Thymus (tissue), 11 donors: ENCODE measurements around the gene LTC4S. TPM values are rescaled to one million over a fixed set of nuclear protein-coding genes. Genes with fewer than 3 reads are reported as not detected.

Source experiments
- DNase-seq, 9 donors: peaks; one replicate each; pipeline ENCODE4 v3.0.0-alpha.2; 2013; ENCODE audit warnings: low spot score in 9 of 9, low read depth in 6 of 9, missing footprints in 1 of 9
- H3K27ac ChIP-seq, 2 donors: one replicate each; pipeline ENCODE4 v1.5.1; 2013; ENCODE audit warnings: control low read depth in 1 of 2, low read depth in 1 of 2, low read length in 1 of 2, mild to moderate bottlenecking in 1 of 2, moderate library complexity in 1 of 2
- H3K27me3 ChIP-seq, 2 donors: one replicate each; pipeline ENCODE4 v1.5.1; 2013; ENCODE audit warnings: low read length in 1 of 2; ENCODE audit not compliant: control insufficient read depth in 2 of 2, insufficient read depth in 1 of 2
- H3K36me3 ChIP-seq, 2 donors: one replicate each; pipeline ENCODE4 v1.5.1; 2013; ENCODE audit warnings: low read length in 1 of 2, mild to moderate bottlenecking in 1 of 2, moderate library complexity in 1 of 2; ENCODE audit not compliant: control insufficient read depth in 2 of 2, insufficient read depth in 2 of 2
- H3K4me1 ChIP-seq, 2 donors: one replicate each; pipeline ENCODE4 v1.5.1; 2013; ENCODE audit warnings: low read length in 2 of 2; ENCODE audit not compliant: control insufficient read depth in 2 of 2, insufficient read depth in 2 of 2
- H3K4me3 ChIP-seq, 2 donors: one replicate each; pipeline ENCODE4 v1.5.1; 2013; ENCODE audit warnings: low read length in 2 of 2, control low read depth in 1 of 2, mild to moderate bottlenecking in 1 of 2
- H3K9me3 ChIP-seq, 2 donors: one replicate each; pipeline ENCODE4 v1.5.1; 2013; ENCODE audit warnings: low read length in 1 of 2, mild to moderate bottlenecking in 1 of 2; ENCODE audit not compliant: control insufficient read depth in 2 of 2, insufficient read depth in 1 of 2
- WGBS: extraction: QIAGEN DNeasy Blood & Tissue Kit; methylation state at CpG from one replicate; pipeline ENCODE4 v1.1.7; 2013; 5-methylcytosine and 5-hydroxymethylcytosine counted together
- polyA plus RNA-seq: library from polyadenylated mRNA; stranded (reverse); fragments of 200-250 nt; gene quantifications from one replicate; pipeline ENCODE4 v1.2.3, GENCODE V29; 2013
- total RNA-seq: library from RNA; stranded (reverse); fragments of 120-200 nt; gene quantifications from one replicate; pipeline ENCODE4 v1.2.4, GENCODE V29; 2013
- donor health status: healthy.

LTC4S gene
- total and polyA plus RNA-seq, 2 donors = 2.7 to 2.8 TPM

DNA sequence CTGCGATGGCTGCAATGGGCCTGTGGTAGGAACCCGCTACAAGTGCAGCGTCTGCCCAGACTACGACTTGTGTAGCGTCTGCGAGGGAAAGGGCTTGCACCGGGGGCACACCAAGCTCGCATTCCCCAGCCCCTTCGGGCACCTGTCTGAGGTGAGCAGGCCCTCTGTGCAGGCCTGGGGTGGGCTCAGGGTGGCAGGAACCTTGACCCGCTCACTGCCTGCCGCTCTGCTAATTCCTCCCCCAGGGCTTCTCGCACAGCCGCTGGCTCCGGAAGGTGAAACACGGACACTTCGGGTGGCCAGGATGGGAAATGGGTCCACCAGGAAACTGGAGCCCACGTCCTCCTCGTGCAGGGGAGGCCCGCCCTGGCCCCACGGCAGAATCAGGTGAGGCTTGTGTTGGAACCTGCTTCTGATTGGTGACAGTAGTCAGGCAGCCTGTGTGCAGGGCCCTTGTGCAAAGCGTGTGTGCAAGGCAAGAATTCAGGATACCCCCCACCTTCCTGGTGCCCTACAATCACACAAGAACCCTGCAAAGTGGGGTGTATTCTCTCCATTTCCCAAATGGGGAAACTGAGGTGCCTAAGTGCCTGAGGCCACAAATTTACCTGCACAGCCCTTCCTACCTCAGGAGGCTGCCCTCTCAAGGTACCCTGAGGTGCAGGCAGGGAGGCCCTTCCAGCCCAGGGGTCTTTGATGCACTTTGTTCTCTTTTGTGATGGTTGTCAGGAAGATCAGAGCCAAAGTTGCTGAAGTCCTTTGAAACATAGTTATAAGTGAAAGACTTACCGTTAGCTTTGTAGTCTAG is 30.4 kb downstream of the LTC4S start:
- no peak for DNase-seq
- Histone ChIP-seq H3K4me3 (no peak overlapping the region), H3K9me3 (peaks cover 0 to 1% of the 10 kb centered on the region in 2 donors), H3K4me1 (peaks cover 15 to 47% of the 10 kb centered on the region in 2 donors), H3K27me3 (peaks cover 7 to 14% of the 10 kb centered on the region in 2 donors), H3K27ac (no peak overlapping the region), H3K36me3 (peaks cover 37 to 41% of the 10 kb centered on the region in 2 donors)
- WGBS = 98% methylated on average over 22 of the region's 22 CpGs

DNA sequence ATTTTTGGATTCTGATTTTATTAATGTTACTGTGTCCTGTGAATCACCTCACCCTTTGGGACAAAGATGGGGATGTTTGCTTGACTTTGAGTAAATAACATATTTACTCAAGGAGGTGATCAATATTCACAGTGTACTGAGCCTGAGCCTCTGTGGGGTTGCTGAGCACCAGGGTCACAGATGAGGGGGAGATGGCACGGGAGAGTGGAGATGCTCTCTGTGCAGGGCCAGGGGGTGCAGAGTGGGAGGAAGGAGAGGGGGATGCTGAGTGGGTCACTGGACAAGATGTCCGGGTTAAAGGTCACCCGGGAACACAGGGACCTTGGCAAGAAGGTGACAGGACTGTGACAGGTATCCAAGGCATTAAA is 30.9 kb downstream of the LTC4S start:
- H3K4me3 ChIP-seq = no peak overlapping the region
- WGBS = 98% methylated on average over 3 of the region's 3 CpGs

DNA sequence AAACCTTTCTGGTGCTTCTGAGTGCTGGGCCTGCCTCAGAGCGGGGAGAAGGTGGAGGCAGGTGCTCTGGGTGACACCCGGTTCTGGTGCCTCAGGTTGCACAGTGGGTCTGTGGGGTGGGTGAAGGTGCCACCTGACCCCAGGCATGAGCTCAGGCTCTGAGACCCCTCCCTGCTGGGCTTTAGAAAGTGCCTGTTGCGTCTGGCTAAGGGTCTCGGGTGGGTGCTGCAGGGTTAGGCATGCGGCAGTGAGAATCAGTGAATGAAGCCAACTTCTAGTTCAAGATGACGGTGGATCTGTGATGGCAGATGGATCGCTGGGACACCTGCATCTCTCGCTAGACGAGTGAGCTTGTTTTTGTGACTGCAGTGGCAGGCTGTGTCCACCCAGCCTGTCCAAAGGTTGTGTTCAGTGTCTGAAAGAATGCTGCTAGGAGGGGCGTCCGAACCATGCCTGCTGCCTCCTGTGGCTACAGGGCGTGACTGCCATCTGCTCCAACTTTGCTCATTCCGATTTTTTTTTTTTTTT is 31.9 kb downstream of the LTC4S start:
- H3K9me3 ChIP-seq = peaks cover 2 to 4% of the 10 kb centered on the region in 2 donors
- peak overlapping the region in 1 of 2 donors; percentile 18 for H3K27ac ChIP-seq
- DNase-seq = no peak
- no peaks in the 10 kb centered on the region for H3K27me3 ChIP-seq
- H3K36me3 ChIP-seq = peaks cover 50 to 52% of the 10 kb centered on the region in 2 donors
- no peak overlapping the region for H3K4me3 ChIP-seq
- peaks cover 7 to 32% of the 10 kb centered on the region in 2 donors for H3K4me1 ChIP-seq
- 97% methylated on average over 13 of the region's 13 CpGs for WGBS

More for the DNA sequence above, 30.9 kb downstream of the LTC4S start:
- H3K9me3 ChIP-seq = peaks cover 0 to 1% of the 10 kb centered on the region in 2 donors
- H3K27me3 ChIP-seq = peaks cover under 1 to 8% of the 10 kb centered on the region in 2 donors
- no peak overlapping the region for H3K27ac ChIP-seq
- peaks cover 15 to 41% of the 10 kb centered on the region in 2 donors for H3K4me1 ChIP-seq
- H3K36me3 ChIP-seq = peaks cover 40 to 45% of the 10 kb centered on the region in 2 donors
- no peak for DNase-seq

DNA sequence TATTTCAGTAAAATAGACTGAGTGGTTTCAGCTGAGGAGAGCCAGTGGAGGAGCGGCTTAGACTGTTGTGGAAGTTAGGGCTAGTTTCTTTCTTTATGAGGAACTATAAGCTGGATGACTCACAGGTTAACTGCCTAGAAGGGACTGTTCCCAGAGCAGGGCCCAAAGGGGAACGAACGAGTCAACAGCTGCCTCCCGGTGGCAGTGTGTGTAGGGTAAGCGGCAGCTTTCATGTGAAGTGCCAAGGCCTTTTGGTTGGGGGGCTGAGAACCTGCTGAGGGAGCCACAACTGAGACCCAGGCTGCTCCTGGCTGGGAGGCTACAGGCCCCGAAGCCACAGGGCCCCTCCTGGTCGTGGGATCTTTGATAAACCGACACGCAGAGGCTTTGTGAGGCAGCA is 33.9 kb downstream of the LTC4S start:
- Histone ChIP-seq H3K9me3 (peaks cover 2 to 9% of the 10 kb centered on the region in 2 donors), H3K4me1 (peaks cover under 1 to 20% of the 10 kb centered on the region in 2 donors), H3K36me3 (peaks cover 65 to 66% of the 10 kb centered on the region in 2 donors), H3K4me3 (no peak overlapping the region), H3K27ac (peak overlapping the region in 1 of 2 donors; percentile 15), H3K27me3 (no peaks in the 10 kb centered on the region)
- WGBS = 33% methylated on average over 9 of the region's 9 CpGs
- peak in 2 of 9 donors; percentile 59 to 74 for DNase-seq

DNA sequence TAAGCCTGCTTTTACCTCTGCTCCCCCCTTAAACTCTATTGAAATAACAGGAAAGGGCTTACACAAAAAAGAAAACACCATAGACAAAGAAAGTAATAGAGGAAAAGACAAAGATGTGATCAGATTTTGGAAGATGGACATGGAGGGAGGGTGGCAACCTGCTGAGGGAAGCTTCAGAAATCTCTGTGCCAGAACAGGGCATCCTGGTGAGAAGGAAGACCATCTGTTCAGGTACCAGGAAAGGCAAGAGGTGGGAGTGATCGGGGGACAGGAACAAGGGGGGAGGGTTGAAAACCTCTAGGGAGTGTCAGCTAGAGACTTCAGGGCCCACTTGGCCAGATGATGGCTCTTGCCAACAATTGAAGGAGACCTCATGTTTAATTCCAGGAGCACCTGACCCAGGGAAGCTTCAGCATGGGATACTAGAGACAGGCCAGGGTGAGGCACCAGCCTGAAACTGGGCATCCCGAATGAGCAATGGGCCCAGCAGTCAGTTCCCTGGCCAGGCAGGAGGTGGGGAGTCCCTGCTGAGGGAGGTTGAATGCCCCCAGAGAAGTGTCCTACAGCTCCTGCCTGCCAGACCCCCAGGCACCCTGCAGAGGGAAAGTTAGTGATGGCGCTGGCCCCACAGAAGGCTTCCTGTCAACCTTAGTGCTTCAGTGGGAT is 35.1 kb downstream of the LTC4S start:
- H3K9me3 ChIP-seq = peaks cover 2 to 9% of the 10 kb centered on the region in 2 donors
- no peaks in the 10 kb centered on the region for H3K27me3 ChIP-seq
- 98% methylated on average over 3 of the region's 3 CpGs for WGBS
- peaks cover 0 to 19% of the 10 kb centered on the region in 2 donors for H3K4me1 ChIP-seq
- no peak overlapping the region for H3K27ac ChIP-seq
- no peak for DNase-seq
- no peak overlapping the region for H3K4me3 ChIP-seq
- H3K36me3 ChIP-seq = peaks cover 71 to 73% of the 10 kb centered on the region in 2 donors

DNA sequence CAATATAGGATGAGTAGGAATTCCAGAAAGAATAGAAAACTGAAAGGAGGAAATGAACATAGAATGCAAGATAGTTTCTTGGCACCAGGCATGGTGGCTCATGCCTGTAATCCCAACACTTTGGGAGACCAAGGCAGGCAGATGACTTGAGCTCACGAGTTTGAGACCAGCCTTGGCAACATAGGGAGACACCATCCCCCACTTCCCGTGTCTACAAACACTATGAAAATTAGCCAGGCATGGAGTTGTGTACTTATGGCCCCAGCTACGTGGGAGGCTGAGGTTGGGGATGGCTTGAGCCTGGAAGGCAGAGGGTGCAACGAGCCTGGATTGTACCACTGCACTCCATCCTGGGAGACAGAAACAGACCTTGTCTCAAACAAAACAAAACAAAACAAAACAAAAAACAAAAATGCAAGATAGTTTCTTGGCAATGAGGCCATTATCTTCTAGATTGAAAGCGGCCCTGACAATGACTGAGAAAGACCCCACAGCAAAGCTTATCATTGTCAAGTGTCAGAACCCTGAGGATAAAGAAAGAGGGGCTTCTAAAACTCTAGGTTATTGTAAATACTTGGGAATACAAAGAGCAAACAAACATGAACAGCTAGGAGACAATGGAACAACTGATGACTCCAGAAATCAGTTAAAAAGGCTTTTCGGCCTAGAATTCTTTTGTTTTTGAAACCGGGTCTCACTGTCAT is 36.1 kb downstream of the LTC4S start:
- Histone ChIP-seq H3K36me3 (peaks cover 64 to 65% of the 10 kb centered on the region in 2 donors), H3K27me3 (no peaks in the 10 kb centered on the region), H3K4me3 (no peak overlapping the region), H3K9me3 (peaks cover 2 to 9% of the 10 kb centered on the region in 2 donors), H3K27ac (no peak overlapping the region), H3K4me1 (peaks cover 0 to 15% of the 10 kb centered on the region in 2 donors)
- WGBS = 97% methylated on average over 7 of the region's 7 CpGs
- no peak for DNase-seq

DNA sequence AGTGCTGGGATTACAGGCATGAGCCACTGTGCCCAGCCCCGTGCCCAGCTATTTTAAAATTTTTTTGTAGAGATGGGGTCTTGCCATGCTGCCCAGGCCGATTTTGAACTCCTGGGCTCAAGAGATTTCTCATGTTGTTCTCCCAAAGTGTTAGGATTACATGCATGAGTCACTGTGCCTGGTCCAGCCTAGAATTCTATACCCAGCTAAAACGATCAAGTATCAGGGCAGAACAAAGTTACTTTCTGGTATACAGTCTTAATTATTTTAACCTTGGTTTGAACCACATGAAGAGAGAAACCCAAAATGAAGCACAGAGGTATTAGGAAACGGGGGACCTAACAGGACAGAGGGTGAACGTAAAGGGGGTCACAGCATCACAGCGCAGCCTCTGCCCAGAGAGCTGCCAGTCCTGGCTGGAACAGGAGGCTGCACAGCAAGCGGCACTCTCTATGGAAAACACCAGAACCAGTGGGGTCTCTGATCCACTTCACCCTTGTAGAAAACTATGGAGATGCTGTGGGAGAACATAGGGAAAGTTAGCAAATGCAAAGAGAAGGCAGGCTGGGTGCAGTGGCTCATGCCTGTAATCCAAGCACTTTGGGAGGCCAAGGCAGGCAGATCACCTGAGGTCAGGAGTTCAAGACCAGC is 37.2 kb downstream of the LTC4S start:
- WGBS = 99% methylated on average over 7 of the region's 7 CpGs
- no peak for DNase-seq
- H3K27me3 ChIP-seq = no peaks in the 10 kb centered on the region
- H3K4me1 ChIP-seq = peaks cover 0 to 15% of the 10 kb centered on the region in 2 donors
- peaks cover 54% of the 10 kb centered on the region in 2 donors for H3K36me3 ChIP-seq
- H3K27ac ChIP-seq = no peak overlapping the region
- H3K9me3 ChIP-seq = peaks cover 1 to 9% of the 10 kb centered on the region in 2 donors
- H3K4me3 ChIP-seq = no peak overlapping the region

DNA sequence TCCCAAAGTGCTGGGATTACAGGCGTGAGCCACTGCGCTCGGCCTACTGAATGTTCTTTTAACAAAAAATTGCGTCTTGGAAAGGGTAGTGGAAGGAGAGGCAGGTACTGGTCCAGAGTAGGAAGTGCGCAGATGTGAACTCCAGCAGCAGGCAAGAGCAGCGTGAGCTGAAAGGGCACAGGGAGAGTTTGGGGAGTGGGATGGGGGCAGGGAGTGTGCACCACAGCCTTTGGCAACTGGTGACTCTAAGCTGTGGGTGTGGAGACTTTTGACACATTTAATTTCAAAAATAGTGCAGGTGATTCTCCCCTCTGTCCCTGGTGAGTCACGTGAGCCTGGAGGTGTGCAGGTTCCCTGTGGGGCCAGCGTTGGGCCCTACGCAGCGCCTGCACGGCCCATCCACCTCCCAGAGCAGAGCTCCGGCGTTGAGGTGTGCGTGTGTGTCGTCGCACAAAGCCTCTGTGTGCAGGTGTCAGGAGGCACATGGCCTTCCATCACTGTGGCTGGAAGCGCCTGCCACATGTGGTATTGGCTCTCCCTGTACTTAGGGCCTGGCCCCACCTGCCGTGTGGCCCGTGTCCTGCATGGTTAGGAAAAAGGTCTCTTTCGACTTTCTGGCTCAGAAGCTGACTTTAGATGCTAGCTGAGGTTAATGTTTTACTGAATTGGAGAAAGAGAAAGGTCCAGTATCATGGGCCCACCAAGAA is 38.4 kb downstream of the LTC4S start:
- H3K4me3 ChIP-seq = no peak overlapping the region
- no peak overlapping the region for H3K27ac ChIP-seq
- H3K36me3 ChIP-seq = peaks cover 57 to 61% of the 10 kb centered on the region in 2 donors
- WGBS = 98% methylated on average over 20 of the region's 20 CpGs
- no peaks in the 10 kb centered on the region for H3K27me3 ChIP-seq
- H3K9me3 ChIP-seq = peaks cover 1 to 9% of the 10 kb centered on the region in 2 donors
- DNase-seq = no peak
- H3K4me1 ChIP-seq = peaks cover 0 to 17% of the 10 kb centered on the region in 2 donors
